HG03039 (cell line): ENCODE measurements around the gene CIZ1.

ENCODE experiments used
- ATAC-seq: cut with Tn5 transposase; IDR thresholded peaks from one replicate; pipeline ENCODE4 v1.9.1; 2021; ENCODE audit warnings: mild to moderate bottlenecking, moderate library complexity; ENCODE audit not compliant: unreplicated experiment

Gene CIZ1

DNA sequence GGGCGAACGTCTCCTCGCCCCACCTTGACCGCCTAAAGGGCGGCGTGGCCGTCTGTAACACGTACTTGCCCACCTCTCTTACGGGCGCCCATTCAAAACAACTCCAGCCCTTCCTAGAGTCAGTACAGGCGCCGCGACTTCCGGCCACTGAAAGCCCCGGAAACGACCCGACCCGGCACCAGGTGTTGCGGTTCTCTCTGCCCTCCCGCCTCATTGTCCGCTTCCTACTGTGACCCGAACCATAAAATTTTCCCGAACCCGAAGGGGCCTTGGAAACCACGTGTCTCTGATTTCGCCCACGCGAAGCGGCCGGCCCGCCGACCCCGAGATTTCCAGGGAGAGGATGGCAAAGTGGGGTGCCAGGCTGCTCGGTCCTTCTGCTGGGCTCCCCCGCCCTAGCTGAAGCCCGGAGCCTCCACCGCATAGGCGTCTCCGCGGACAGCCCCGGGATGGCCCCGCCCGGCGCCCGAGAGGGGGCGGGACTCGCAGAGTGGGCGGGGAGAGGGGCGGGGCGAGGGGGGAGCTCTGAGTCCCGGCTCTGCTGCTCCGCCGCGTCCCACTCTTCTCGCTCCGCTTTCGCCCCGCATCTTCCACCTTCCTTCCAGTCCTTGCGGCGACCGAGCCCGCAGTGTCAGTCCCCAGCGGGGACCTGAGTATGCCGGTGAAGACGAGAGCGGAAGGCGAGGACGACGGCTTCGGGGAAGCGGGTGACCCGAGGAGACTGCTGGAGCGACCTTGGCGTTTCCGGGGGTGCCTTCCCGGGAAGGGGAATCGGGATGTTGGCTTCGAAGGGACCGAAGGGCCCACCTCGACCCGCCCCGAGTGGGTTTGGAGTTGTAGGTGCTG lies 63.2 kb downstream of the CIZ1 start:
- ATAC-seq = peak; percentile 52

GRCh38 chr9:128127568-128127989 lies 63.8 kb downstream of the CIZ1 start, which contains the start of gene PTGES2:
Gene PTGES2, minus strand, starts transcription at chr9:128127729. Its CDS starts 12 bp downstream, at chr9:128127717.
- peak; percentile 54 for ATAC-seq

- ATAC-seq = no peak
Observed at GRCh38 chr9:128125580-128126354, 65.6 kb downstream of the CIZ1 start.

- no peak for ATAC-seq
Observed at GRCh38 chr9:128124873-128125579, 66.3 kb downstream of the CIZ1 start.

DNA sequence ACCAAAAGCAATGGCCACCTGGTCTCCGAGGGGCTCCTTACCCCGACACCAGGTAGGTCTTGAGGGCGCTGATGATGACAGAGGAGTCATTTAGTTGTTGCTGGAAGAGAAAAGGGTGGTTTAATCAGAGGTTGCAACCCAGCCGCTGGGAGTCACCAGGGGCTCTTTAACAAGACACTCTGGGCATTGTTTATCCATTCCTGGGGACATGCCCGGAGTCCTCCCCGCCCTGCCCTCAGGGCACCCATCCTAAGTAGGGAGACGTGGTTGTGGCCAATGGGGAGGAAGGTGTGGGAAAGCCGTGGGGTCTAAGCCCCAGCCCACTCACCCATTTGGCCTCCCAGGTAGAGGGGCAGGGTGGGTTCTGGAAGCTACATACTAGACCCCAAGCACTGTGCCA lies 66.9 kb downstream of the CIZ1 start:
- no peak for ATAC-seq

DNA sequence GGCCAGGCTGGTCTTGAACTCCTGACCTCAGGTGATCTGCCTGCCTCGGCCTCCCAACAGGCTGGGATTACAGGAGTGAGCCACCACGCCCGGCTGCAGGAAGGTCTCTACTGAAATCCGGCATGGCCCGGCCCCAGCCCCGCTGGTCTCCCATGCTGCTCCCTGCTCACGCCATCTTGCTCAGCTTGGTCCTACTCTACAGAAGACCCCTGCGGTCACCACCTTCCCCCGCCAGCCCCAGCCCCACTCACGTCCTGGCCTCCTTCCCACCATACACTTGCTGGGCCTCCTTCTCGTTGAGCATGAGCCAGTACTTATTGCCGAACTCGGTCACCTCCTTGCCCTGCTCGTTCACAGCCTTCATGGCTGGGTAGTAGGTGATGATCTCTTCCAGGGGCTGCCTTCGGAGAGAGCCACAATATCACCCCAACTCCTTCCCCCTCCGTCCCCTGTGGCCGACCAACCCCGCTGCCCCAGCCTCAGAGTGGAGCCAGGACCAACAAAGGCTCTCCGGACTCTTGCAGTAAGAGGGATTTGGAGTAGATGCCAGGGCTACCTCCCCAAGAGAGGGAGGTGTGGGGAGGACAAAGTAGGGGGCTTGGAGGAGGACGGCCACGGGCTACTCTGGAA lies 67.8 kb downstream of the CIZ1 start:
- ATAC-seq = no peak

DNA sequence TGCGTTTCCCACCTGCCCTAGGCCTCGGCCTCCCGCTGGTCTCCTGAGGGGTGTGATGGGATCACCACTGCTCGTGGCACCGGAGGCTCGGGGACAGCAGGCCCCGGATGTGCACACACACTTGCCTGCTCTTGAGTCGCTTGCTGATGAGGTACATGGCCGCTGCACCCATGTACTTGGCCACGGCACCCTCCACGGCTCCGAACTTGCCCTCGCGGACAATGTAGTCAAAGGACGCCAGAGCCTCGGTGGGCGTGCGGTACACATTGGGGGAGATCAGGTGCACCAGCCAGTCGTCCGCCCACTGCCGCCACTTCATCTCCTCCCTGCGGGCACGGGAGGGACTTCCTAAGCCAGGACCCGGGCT lies 68.6 kb downstream of the CIZ1 start:
- no peak for ATAC-seq

- no peak for ATAC-seq
Observed at GRCh38 chr9:128121924-128122808, 69.2 kb downstream of the CIZ1 start.

DNA sequence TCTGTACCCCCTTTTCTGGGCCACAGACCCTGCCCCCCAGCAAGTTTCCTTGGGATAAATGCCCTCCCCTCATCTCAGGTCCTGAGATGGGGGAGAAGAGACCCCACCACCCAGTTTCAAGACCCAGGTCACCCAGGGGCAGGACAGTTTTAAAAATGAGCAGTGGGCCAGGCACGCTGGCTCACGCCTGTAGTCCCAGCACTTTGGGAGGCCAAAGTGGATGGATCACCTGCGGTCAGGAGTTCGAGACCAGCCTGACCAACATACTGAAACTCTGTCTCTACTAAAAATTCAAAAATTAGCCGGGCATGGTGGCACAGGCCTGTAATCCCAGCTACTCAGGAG lies 69.9 kb downstream of the CIZ1 start:
- no peak for ATAC-seq

- no peak for ATAC-seq
Observed at GRCh38 chr9:128120741-128121465, 70.5 kb downstream of the CIZ1 start.

GRCh38 chr9:128120061-128120740 lies 71.2 kb downstream of the CIZ1 start:
- ATAC-seq = no peak

GRCh38 chr9:128118971-128119665 lies 72.3 kb downstream of the CIZ1 start:
- ATAC-seq = no peak

- no peak for ATAC-seq
Observed at GRCh38 chr9:128118472-128118857, 72.9 kb downstream of the CIZ1 start.

GRCh38 chr9:128117613-128118471 lies 73.5 kb downstream of the CIZ1 start:
- no peak for ATAC-seq

GRCh38 chr9:128116104-128117083 lies 75.0 kb downstream of the CIZ1 start:
- ATAC-seq = no peak
